Islet of Langerhans (tissue), 1 donor: Measurements from ENCODE around the gene SCAMP3.
"Not testable (repeated sequence)": the region's sequence is repeated elsewhere in the genome, so short reads cannot be mapped to it uniquely, and the experiment has no call there.

Source experiments
- FAIRE-seq: peaks from one replicate; lab custom pipeline; 2011; peaks lifted over from hg19 to GRCh38; lab: Jason Lieb, UNC

The SCAMP3 gene

DNA sequence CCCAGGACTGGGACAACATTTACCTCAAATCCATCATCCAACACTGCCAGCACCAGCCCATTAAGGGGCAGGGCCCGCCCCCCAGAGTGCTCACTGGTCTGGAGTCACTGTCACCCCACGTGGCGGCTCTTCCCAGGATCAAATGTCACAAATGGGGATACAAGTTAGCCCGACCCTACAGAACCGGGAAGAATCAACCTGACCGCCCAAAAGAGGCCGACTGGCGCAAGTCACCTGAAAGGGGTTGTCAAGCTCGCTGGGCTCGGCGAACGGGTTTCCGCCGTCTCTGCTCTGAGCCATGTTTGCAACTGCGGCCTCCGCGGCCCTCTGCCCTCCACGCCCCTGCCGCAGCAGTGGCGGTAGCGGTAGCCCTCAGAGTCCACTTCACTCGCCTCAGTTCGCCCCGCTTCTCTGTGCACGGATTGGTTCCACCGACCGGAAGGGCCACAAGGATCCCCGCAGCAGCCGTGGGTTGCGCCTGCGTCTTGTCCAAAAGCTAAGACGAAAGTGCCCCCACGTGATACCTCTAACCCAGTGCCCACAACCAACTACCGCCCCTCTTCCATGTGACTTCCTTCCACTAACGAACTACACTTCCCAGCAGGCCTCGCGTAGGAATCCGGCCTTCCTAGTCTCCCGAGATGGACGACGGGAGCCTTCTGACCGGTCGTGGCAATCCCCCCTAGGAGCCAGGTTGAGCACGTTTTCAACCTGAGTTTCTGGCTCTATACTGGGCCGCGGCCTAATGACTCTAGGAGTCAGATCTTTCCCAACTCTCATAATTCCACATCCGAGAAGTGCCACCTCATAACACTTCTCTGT lies at the start of gene SCAMP3:
TSS of gene SCAMP3 (minus strand) at position 509 of the 822 bp plus-strand sequence. CDS start at position 300, 209 bp downstream.
- peak; percentile 13 for FAIRE-seq

DNA sequence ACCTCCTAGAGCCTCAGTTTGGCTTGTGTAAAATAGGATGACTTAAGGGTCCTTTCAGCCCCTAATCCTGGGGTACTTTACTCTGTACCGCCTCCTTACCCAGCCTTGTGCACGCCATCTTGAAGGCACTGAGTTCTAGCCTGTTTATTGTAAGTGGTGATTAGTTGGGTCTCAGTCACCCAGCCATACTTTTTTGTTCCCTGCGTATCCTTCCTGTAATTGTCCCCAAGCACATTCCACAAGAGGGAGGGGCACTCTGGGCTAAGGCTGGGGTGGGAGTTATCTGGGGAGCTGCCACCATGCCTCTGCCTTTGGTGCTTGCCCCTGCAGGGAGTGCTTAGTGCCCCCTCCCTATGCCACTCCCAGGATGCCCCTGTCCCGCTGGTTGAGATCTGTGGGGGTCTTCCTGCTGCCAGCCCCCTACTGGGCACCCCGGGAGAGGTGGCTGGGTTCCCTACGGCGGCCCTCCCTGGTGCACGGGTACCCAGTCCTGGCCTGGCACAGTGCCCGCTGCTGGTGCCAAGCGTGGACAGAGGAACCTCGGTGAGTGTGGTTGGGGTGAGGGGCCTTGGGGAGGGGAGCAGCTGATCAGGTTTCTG lies 47.4 kb upstream of the SCAMP3 start:
- FAIRE-seq = no peak

DNA sequence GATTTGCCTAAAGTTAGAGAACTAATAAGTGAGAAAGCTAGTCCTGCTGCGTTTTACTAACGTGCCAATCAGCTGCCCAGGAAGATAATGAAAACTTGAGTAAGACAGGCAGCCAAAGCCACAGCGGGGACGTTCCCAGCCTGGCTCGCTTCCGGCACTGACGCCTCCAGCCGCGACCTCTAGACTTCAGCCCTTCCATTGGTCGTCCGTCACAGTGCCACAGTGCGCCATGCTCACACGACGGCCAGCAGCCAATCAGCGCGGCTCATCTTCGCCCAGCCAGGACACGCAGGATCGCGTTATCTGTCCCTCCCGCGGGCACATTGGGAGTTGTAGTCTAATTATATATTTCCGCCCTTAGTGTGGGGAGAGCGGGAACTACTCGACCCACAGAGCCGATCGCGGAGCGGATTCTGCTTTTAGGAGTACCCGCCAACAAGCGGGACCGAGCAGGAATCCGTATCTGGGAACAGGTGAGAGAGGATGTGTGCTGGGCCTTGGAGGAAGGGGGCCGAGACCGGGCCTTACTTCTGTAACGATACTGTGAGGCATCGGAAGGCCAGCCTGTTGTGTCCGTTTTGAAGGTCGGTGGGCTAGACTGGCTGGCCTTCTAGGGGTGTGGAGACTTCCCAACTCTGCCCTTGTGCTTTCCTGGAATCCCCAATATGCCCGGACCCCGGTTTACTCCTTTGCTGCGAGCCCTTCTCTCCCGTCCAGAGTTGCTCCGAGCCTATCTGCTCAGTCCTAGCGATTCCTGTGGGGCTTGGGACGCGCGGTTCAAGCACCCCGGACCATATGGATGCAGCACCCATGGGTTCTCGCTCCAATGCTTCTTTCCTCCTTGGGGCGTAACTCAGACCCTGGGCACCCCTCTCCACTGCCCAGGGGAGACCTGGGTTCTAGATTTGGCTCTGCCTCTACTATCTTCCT lies 46.6 kb upstream of the SCAMP3 start, which contains the start of gene FDPS:
TSS of gene FDPS (plus strand) at position 374 of the 930 bp plus-strand sequence. CDS start 924 bp downstream, outside the sequence.
- FAIRE-seq = no peak

DNA sequence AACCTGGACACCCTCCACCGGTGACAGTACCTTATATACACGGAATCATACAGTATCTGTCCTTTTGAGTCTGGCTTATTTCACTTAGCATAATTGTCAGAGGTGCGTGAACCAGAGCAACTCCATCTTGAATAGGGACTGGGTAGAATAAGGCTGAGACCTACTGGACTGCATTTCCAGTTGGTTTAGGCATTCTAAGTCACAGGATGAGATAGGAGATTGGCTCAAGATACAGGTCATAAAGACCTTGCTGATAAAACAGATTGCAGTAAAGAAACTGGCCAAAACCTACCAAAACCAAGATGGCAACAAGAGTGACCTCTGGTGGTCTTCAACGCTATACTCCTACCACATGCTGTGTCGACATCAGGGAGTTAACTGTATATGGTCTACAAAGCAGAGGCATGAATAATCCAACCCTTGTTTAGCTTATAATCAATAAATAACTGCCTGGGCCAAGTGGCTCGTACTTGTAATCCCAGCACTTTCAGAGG lies 45.1 kb upstream of the SCAMP3 start:
- FAIRE-seq = no peak

DNA sequence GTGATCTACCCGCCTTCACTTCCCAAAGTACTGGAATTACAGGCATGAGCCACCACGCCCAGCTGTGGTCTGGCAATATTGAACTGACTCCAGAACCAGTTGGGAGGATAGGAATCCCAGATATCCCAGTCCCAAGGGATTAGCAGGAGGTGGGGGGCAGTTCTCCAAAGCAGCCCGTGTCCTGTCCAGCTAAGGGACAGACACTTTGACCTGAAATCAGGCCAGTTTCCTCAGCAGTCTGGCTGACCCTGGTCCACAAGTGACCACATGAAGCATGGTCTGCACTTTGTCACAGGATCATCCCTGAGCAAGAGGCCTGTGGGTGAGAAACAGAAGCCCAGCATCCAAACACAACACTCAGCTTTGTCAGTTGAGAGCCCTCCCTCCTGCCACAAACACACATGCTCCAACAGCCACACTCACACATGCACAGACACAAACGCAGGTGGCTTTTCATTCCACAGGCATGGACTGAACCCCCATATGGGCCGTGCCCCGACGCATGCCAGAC lies 43.8 kb upstream of the SCAMP3 start:
- FAIRE-seq = no peak

DNA sequence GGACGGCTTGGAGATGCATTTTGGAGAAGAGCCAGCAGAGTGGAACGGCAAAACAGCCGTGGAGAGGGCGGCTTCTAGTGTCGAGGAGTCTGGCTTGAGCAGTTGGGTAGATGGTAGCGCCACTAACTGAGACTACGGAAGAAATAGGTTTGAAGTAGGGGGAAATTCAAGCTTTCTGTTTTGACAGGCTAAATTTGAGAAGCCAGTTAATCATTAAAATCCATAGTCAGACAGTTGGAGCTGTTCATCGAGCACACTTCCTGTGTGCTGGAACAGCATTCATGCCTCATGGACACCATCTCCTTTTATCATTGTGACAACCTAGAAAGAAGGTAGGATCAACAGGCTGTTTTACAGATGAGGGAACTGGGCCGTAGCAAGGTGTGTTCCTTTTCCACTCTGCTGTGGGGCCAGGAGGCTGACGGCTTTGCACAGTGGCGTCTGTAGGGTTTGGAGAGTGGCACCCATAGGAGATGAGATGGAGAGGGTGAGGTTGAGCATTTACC lies 42.5 kb upstream of the SCAMP3 start:
- no peak for FAIRE-seq

DNA sequence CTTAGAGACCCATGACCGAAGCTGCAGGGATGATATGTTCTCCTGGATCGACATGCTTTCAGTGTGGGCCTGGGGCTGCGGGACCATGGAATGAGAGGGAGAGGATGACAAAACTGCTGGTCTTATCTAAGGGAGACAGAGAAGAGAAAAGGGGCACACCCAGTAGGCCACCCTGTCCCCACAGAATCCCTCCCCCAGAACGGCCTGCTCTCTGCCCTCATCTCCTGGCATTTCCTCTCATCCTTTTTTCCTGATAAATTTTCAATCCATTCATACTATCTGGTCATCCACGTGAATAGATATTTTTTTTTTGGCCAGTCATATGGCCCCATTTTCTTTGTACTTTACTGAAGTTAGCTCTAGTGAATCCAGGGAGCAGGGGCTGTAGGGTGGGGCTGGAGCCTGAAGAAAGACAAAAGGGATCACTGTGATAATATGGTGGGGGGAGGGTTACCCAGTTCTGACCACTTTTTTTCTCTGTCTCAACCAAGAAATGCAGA lies 39.2 kb upstream of the SCAMP3 start, which contains the start of gene PKLR:
TSS of gene PKLR (minus strand) at position 97 of the 500 bp plus-strand sequence. CDS start at position 54, 43 bp downstream.
- FAIRE-seq = no peak

DNA sequence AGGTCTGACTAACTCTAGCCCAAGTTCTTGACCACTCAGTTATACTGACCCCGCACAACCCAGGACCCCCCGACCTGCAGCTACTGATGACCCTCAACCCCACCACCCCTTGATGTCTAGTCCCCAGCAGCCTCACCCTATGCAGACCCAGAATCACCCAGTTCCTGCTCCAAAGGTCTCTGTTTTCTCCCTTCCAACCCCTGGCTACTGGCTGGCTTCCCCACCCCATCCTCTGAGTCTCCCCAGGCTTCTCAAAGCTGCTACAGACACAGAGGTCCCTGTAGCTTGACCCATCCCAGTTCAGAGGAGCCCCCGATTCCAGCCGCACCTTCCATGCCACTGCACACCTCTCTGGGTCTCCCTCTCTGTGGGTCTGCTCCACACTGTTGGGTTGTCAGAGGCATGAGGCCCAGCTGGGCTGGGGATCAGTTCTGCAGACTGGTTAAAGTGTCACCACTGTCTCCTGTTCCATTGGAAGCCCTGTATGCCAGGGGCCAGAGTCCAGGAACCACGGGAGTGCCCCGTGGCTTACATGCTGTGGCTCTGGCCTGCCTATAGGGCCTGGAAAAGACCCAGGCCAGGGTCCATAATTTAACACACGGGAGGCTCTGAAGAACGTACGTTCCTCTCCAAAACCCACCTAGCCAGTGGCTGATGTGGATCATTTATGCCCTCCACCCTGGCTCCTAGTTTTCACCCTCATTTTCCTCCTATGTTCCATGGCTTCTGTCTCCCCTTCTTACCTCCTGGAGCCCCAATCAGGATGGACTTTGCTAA lies 38.6 kb upstream of the SCAMP3 start:
- no peak for FAIRE-seq

DNA sequence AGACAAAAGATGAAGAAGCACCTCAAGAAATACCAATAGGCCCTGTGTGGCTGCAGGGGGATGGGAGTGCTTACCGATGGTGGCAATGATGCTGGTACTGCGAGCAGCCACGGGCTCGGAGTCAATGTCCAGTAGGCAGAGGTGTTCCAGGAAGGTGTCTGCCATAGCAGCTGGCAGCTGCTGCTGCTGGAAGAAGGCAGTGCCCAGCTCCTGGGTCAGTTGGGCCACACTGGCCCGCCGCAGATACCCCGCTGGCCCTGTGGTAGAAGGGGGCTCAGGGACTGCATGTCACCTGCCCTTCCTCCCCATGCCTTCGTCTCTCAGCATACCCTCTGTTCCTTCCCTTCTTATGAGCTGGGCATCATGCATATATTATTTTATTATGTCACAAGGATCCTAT lies 37.9 kb upstream of the SCAMP3 start:
- FAIRE-seq = no peak

DNA sequence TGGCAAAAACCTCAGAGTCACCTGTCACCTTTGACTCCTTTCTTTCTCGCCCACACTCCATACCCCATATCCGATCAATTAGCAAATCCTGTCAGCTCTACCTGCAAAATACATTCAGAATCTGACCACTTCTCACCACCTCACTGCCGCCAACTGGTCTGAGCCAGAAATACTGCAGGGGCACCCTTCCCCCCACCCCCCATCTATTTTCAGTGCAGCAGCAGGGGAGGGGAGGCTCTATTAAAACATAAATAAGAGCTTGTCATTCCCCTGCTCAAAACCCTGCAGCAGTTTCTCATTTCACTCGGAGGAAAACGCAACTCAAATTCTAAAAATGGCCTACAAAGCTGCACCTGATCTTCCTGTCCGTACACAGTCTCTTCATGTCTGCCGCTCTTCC lies 35.2 kb upstream of the SCAMP3 start:
- FAIRE-seq = no peak

DNA sequence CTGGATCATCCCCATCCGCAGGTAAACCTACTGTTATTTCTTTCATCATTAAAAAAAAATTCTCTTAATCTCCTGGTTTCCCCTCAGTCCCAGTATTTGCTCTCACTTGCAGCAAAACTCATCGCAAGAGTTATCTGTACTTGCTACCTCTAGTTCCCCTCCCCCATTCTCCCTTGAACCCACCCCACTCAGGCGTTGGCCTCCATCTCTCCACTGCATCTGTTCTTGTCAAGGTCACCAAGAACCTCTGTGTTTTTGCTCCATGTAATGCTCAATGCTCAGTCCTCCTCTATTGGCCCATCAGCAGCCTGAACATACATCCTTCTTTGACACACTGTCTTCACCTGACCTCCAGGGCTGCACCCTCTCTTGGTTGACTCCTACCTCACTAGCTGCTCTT lies 34.5 kb upstream of the SCAMP3 start:
- FAIRE-seq = no peak

DNA sequence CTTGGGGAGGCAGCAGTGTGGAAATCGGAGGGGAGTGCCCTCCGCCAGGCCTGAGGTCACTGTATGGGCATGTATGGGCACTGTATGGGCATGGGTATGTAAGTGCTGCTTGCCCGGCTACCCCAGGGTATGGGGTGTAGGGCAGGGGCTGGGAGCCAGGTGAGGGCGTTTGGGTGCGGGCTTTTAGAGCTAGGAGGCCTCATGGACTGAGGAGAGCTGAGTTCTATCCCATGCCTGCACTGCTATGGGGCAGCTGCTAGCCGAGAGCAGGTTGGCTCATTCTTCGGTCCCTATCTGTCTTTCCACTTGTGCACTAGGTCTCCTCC lies 33.7 kb upstream of the SCAMP3 start:
- no peak for FAIRE-seq

DNA sequence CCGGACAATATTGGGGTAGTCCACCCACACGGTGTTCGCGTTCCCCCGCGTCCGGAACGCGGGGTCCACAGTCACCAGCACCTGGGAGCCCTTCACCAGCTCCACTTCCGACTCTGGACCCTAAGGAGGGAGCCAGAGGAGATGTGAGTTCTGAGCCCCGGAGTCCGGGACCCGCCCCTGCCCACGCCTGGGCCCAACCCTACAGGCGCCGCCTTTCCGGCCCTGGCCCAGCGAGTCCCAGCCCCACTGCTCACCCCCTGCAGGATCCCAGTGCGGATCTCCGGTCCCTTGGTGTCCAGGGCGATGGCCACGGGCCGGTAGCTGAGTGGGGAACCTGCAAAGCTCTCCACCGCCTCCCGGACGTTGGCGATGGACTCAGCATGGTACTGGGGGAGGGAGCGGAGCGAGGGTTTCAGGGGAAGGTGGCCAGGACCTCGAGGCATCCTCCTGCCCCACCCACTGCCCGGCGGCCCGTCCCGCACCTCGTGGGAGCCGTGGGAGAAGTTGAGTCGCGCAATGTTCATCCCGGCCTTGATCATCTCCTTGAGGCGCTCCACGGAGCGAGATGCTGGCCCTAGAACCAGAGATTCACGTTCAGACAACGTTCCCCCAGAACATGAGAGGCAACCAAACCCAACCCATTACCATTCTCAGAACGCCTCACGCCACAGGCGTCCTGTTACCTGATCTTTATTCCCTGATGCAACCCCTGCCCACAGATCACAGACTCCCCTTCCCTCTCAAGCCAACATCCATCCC lies 33.2 kb upstream of the SCAMP3 start:
- FAIRE-seq = no peak

DNA sequence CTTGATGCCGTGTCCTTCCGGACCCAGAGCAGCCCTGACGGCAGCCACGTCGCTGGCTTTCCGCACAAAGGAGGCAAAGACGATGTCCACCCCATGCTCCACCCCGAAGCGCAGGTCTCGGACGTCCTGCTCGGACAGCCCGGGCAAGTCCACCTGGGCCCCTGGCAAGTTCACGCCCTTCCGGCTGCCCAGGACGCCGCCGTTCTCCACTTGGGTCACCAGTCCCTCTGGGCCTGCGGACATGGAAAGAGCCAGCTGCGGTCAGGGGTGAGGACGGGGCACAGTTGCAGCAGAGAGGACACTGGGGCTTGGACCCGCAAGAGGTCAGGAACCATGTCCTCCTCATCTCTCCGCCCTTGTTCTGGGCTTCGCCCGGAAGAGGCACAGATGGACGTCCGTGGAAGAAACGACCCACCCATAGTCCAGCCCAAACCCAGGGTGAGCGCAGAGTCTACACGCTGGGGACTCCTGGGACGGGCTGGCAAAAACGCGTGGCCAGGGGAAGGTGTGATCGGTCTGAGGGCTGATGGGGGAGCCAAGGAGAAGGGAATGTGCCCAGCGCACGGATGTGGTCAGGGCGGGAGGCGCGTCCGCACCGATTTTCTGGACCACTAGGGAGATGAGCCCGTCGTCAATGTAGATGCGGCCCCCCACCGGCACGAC lies 32.5 kb upstream of the SCAMP3 start:
- no peak for FAIRE-seq

DNA sequence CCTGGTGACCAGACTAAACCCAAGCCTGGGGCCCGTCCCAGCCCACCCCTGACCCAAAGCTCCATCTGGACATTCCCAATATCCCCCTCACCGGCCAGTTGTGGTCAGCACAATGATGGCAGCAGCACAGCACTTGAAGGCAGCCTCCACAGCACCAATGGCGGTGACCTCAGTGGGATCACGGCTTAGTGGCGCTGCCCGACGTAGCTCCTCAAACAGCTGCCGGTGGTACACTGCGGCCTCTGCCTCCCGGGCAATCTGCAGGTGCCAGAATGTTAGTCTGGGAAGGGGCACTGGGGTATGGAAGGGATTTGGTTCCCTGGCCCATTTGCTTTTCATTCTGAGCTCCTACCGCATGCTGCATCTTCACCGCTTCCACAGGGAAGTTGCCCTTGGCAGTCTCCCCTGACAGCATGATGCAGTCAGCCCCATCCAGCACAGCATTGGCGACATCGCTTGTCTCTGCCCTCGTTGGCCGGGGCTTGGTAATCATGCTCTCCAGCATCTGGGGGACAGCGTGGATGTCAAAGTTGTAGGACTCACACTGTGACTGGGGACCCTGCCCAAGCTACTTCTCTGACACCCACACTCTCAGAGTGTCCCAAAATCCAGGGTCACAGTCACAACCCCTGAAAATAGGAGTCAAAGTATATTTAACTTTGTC lies 31.1 kb upstream of the SCAMP3 start:
- no peak for FAIRE-seq

DNA sequence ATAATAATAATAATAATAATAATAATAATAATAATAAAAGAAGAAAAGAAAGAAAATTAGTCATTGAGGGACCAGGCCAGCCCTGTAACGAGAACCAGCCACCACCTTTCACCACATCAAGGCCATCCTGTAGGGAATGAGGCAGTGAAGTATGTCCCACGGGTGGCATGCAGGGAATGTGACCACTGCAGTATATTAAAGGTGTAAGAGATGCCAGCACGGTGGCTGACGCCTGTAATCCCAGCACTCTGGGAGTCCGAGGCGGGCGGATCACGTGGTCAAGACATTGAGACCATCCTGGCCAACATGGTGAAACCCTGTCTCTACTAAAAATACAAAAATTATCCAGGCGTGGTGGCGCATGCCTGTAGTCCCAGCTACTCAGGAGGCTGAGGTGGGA lies 28.8 kb upstream of the SCAMP3 start:
- not testable (repeated sequence) for FAIRE-seq

DNA sequence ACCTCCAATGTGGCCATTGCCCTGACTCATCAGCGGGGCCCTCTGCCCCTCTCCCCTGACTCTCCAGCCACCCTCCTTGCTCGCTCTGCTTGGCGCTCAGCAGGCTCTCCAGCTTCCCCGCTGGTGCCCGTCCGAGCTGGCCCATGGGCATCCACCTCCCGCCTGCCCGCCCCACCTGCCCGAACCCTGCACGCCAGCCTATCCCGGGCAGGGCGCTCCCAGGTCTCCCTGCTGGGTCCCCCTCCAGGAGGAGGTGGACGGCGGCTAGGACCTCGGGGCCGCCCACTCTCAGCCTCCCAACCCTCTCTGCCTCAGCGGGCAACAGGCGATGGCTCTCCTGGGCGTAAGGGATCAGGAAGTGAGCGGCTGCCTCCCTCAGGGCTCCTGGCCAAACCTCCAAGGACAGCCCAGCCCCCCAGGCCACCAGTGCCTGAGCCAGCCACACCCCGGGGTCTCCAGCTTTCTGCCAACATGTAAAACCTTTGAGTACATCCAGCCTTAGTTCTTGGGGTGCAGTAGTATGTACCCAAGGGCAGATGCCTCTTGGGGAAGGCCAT lies 25.9 kb upstream of the SCAMP3 start:
- FAIRE-seq = no peak

DNA sequence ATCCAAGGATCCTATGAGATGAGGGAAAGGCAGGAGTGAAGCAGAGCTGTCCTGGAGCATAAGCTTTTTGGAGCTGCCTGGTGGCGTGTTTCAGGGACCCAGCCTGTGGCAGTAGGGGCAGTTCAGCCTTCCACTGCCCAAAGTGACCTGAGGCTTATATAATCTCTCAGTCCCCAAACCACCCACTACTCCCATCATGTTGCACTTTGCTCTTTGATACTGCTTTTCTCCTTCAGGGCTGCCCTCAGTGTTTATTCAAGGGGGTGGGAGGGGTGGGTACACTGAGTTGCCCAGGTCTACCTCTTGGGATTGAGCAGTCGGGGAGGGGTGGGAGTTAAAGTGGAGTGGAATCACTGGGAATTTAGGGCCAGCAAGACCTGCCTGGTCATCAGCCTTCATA lies 24.4 kb upstream of the SCAMP3 start:
- FAIRE-seq = no peak

DNA sequence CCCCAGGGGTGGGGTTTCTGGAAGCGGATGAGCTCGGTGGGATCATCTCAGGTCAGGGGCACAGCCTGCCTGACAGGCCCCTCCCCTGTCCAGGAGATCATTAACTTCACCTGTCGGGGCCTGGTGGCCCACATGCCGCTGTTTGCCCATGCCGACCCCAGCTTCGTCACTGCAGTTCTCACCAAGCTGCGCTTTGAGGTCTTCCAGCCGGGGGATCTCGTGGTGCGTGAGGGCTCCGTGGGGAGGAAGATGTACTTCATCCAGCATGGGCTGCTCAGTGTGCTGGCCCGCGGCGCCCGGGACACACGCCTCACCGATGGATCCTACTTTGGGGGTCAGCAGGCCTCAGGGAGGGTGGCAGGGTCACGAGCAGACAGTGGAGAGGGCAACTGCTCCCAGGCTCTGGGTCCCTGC lies 23.5 kb upstream of the SCAMP3 start:
- no peak for FAIRE-seq
